Mesendoderm (in vitro differentiated cells): ENCODE measurements around the gene KRT34.
"Not testable (repeated sequence)": the region's sequence is repeated elsewhere in the genome, so short reads cannot be mapped to it uniquely, and the experiment has no call there.

ENCODE experiments used
- DNase-seq: peaks from one replicate; pipeline ENCODE4 v3.0.0; 2013
- H2AK5ac ChIP-seq: 2 replicates; pipeline ENCODE4 v1.6.1; 2013; ENCODE audit warnings: low read length, inconsistent platforms
- H2BK120ac ChIP-seq: 2 replicates; pipeline ENCODE4 v1.6.1; 2013; ENCODE audit warnings: low read depth, mild to moderate bottlenecking, low read length, moderate library complexity, mixed read lengths
- H2BK15ac ChIP-seq: replicated peaks from 2 replicates; pipeline ENCODE4 v1.6.1; 2013; ENCODE audit warnings: low read depth, mild to moderate bottlenecking, moderate library complexity
- H2BK5ac ChIP-seq: 2 replicates; pipeline ENCODE4 v1.6.1; 2013; ENCODE audit warnings: low read length, inconsistent platforms
- H3K18ac ChIP-seq: 2 replicates; pipeline ENCODE4 v1.6.1; 2013; ENCODE audit warnings: mild to moderate bottlenecking, low read length, mixed read lengths
- H3K23ac ChIP-seq: one replicate; pipeline ENCODE4 v1.6.1; 2013; ENCODE audit warnings: low read length
- H3K27ac ChIP-seq: 2 replicates; pipeline ENCODE4 v1.5.1; 2013; ENCODE audit warnings: low read depth, mild to moderate bottlenecking, inconsistent platforms, low read length, moderate library complexity
- H3K27me3 ChIP-seq: 2 replicates; pipeline ENCODE4 v1.6.1; 2013; ENCODE audit warnings: low read length, control low read depth, mild to moderate bottlenecking, inconsistent platforms; ENCODE audit not compliant: insufficient read depth, poor library complexity
- H3K36me3 ChIP-seq: 2 replicates; pipeline ENCODE4 v1.6.1; 2013; ENCODE audit warnings: low read length, inconsistent platforms; ENCODE audit not compliant: control insufficient read depth, insufficient read depth
- H3K4ac ChIP-seq: one replicate; pipeline ENCODE4 v1.6.1; 2013; ENCODE audit warnings: low read depth, mild to moderate bottlenecking, low read length, moderate library complexity
- H3K4me1 ChIP-seq: 2 replicates; pipeline ENCODE4 v1.6.1; 2013; ENCODE audit warnings: low read depth, low read length, inconsistent platforms; ENCODE audit not compliant: control insufficient read depth
- H3K4me2 ChIP-seq: 2 replicates; pipeline ENCODE4 v1.6.1; 2013; ENCODE audit warnings: low read length
- H3K4me3 ChIP-seq: 2 replicates; pipeline ENCODE4 v1.5.1; 2013; ENCODE audit warnings: mild to moderate bottlenecking, low read length
- H3K56ac ChIP-seq: one replicate; pipeline ENCODE4 v1.6.1; 2013; ENCODE audit warnings: low read length
- H3K79me1 ChIP-seq: 2 replicates; pipeline ENCODE4 v1.6.1; 2013; ENCODE audit warnings: low read length, inconsistent platforms
- H3K79me2 ChIP-seq: 2 replicates; pipeline ENCODE4 v1.6.1; 2013; ENCODE audit warnings: mild to moderate bottlenecking, low read length; ENCODE audit not compliant: control insufficient read depth, insufficient read depth
- H3K9ac ChIP-seq: 2 replicates; pipeline ENCODE4 v1.6.1; 2013; ENCODE audit warnings: low read length, inconsistent platforms
- H4K5ac ChIP-seq: one replicate; pipeline ENCODE4 v1.6.1; 2013; ENCODE audit warnings: low read length
- H4K8ac ChIP-seq: one replicate; pipeline ENCODE4 v1.6.1; 2013; ENCODE audit warnings: low read depth, mild to moderate bottlenecking, control low read depth, low read length, moderate library complexity
- WGBS: extraction: QIAGEN DNeasy Blood & Tissue Kit; methylation state at CpG from one replicate; pipeline ENCODE4 v1.1.7; 2013; ENCODE audit warnings: low lambda C conversion rate, missing lambda C conversion rate; ENCODE audit not compliant: insufficient coverage; ENCODE audit errors: extremely low coverage; 5-methylcytosine and 5-hydroxymethylcytosine counted together

Gene KRT34

GRCh38 chr17:41422586-41422985 is 40.5 kb upstream of the KRT34 start:
- not testable (repeated sequence) for H3K79me1 ChIP-seq, H3K36me3 ChIP-seq, H2AK5ac ChIP-seq, H3K9ac ChIP-seq, H3K79me2 ChIP-seq, H3K18ac ChIP-seq, DNase-seq, H3K4me1 ChIP-seq, H3K4me3 ChIP-seq, H3K4me2 ChIP-seq, H2BK5ac ChIP-seq, H3K56ac ChIP-seq, H2BK120ac ChIP-seq, H3K23ac ChIP-seq, H3K4ac ChIP-seq, H3K27me3 ChIP-seq, H3K27ac ChIP-seq, H2BK15ac ChIP-seq, H4K5ac ChIP-seq, H4K8ac ChIP-seq
- WGBS = no CpG with 5 or more reads among the region's 11 CpGs

- H2BK5ac ChIP-seq = no peak overlapping the region
- no peak overlapping the region for H2AK5ac ChIP-seq
- H3K56ac ChIP-seq = no peak overlapping the region
- H4K5ac ChIP-seq = no peak overlapping the region
- H3K27me3 ChIP-seq = no peaks in the 10 kb centered on the region
- H3K79me2 ChIP-seq = no peaks in the 10 kb centered on the region
- DNase-seq = no peak
- no peak overlapping the region for H2BK15ac ChIP-seq
- H3K18ac ChIP-seq = no peak overlapping the region
- H3K9ac ChIP-seq = no peak overlapping the region
- H3K4me1 ChIP-seq = no peaks in the 10 kb centered on the region
- H3K79me1 ChIP-seq = no peaks in the 10 kb centered on the region
- H3K36me3 ChIP-seq = no peaks in the 10 kb centered on the region
- no peak overlapping the region for H3K4ac ChIP-seq
- no peak overlapping the region for H3K4me3 ChIP-seq
- no peak overlapping the region for H4K8ac ChIP-seq
- no CpG with 5 or more reads among the region's 4 CpGs for WGBS
- H3K4me2 ChIP-seq = no peak overlapping the region
- H3K27ac ChIP-seq = no peak overlapping the region
- no peak overlapping the region for H3K23ac ChIP-seq
- no peak overlapping the region for H2BK120ac ChIP-seq
Observed at GRCh38 chr17:41421617-41422016, 39.5 kb upstream of the KRT34 start.

GRCh38 chr17:41421116-41421515 is 39.0 kb upstream of the KRT34 start:
- no peak overlapping the region for H3K4ac ChIP-seq
- no peaks in the 10 kb centered on the region for H3K36me3 ChIP-seq
- no peak overlapping the region for H2BK15ac ChIP-seq
- H3K27ac ChIP-seq = no peak overlapping the region
- H2BK120ac ChIP-seq = no peak overlapping the region
- H4K8ac ChIP-seq = no peak overlapping the region
- WGBS = no CpG with 5 or more reads among the region's 9 CpGs
- no peak for DNase-seq
- H3K79me2 ChIP-seq = no peaks in the 10 kb centered on the region
- no peak overlapping the region for H3K23ac ChIP-seq
- H3K79me1 ChIP-seq = no peaks in the 10 kb centered on the region
- no peak overlapping the region for H3K9ac ChIP-seq
- no peak overlapping the region for H3K18ac ChIP-seq
- no peak overlapping the region for H2BK5ac ChIP-seq
- no peaks in the 10 kb centered on the region for H3K27me3 ChIP-seq
- no peak overlapping the region for H4K5ac ChIP-seq
- no peak overlapping the region for H3K56ac ChIP-seq
- H3K4me3 ChIP-seq = no peak overlapping the region
- H3K4me1 ChIP-seq = no peaks in the 10 kb centered on the region
- no peak overlapping the region for H3K4me2 ChIP-seq
- H2AK5ac ChIP-seq = no peak overlapping the region

GRCh38 chr17:41420134-41420533 is 38.0 kb upstream of the KRT34 start:
- Histone ChIP-seq H3K27me3 (no peaks in the 10 kb centered on the region), H3K9ac (no peak overlapping the region), H3K56ac (no peak overlapping the region), H4K5ac (no peak overlapping the region), H2AK5ac (no peak overlapping the region), H3K18ac (no peak overlapping the region), H2BK5ac (no peak overlapping the region), H3K4me1 (no peaks in the 10 kb centered on the region), H2BK15ac (no peak overlapping the region), H3K4me2 (no peak overlapping the region), H3K4ac (no peak overlapping the region), H4K8ac (no peak overlapping the region), H3K4me3 (no peak overlapping the region), H3K36me3 (no peaks in the 10 kb centered on the region), H3K27ac (no peak overlapping the region), H3K23ac (no peak overlapping the region), H3K79me1 (no peaks in the 10 kb centered on the region), H2BK120ac (no peak overlapping the region), H3K79me2 (no peaks in the 10 kb centered on the region)
- no CpG with 5 or more reads among the region's 4 CpGs for WGBS
- no peak for DNase-seq

GRCh38 chr17:41419716-41420115 is 37.6 kb upstream of the KRT34 start:
- Histone ChIP-seq H3K18ac (no peak overlapping the region), H2AK5ac (no peak overlapping the region), H3K9ac (no peak overlapping the region), H3K27ac (no peak overlapping the region), H3K23ac (no peak overlapping the region), H3K4ac (no peak overlapping the region), H2BK15ac (no peak overlapping the region), H3K4me1 (no peaks in the 10 kb centered on the region), H3K56ac (no peak overlapping the region), H3K4me2 (no peak overlapping the region), H4K5ac (no peak overlapping the region), H3K27me3 (no peaks in the 10 kb centered on the region), H4K8ac (no peak overlapping the region), H3K36me3 (no peaks in the 10 kb centered on the region), H3K79me2 (no peaks in the 10 kb centered on the region), H2BK5ac (no peak overlapping the region), H3K79me1 (no peaks in the 10 kb centered on the region), H2BK120ac (no peak overlapping the region), H3K4me3 (no peak overlapping the region)
- no peak for DNase-seq
- no CpG with 5 or more reads among the region's 4 CpGs for WGBS

- H3K9ac ChIP-seq = no peak overlapping the region
- no peak overlapping the region for H3K18ac ChIP-seq
- no peak overlapping the region for H2BK5ac ChIP-seq
- H3K79me1 ChIP-seq = no peaks in the 10 kb centered on the region
- DNase-seq = no peak
- no peak overlapping the region for H2AK5ac ChIP-seq
- no peak overlapping the region for H4K5ac ChIP-seq
- H3K4me3 ChIP-seq = no peak overlapping the region
- no peak overlapping the region for H3K27ac ChIP-seq
- peaks cover 5% of the 10 kb centered on the region for H3K4me1 ChIP-seq
- H3K79me2 ChIP-seq = no peaks in the 10 kb centered on the region
- no peak overlapping the region for H4K8ac ChIP-seq
- no peak overlapping the region for H2BK15ac ChIP-seq
- H3K56ac ChIP-seq = no peak overlapping the region
- no peak overlapping the region for H3K4ac ChIP-seq
- no peak overlapping the region for H3K4me2 ChIP-seq
- no peaks in the 10 kb centered on the region for H3K27me3 ChIP-seq
- H3K23ac ChIP-seq = no peak overlapping the region
- H2BK120ac ChIP-seq = no peak overlapping the region
- H3K36me3 ChIP-seq = no peaks in the 10 kb centered on the region
- WGBS = no CpG with 5 or more reads among the region's 7 CpGs
Observed at GRCh38 chr17:41418116-41418860, 36.2 kb upstream of the KRT34 start.
